HG03378 (cell line): ENCODE measurements around the gene ZNF516.

ENCODE experiments used
- ATAC-seq: cut with Tn5 transposase; IDR thresholded peaks from one replicate; pipeline ENCODE4 v1.9.1; 2021; ENCODE audit warnings: mild to moderate bottlenecking, moderate library complexity; ENCODE audit not compliant: unreplicated experiment

ZNF516 gene

DNA sequence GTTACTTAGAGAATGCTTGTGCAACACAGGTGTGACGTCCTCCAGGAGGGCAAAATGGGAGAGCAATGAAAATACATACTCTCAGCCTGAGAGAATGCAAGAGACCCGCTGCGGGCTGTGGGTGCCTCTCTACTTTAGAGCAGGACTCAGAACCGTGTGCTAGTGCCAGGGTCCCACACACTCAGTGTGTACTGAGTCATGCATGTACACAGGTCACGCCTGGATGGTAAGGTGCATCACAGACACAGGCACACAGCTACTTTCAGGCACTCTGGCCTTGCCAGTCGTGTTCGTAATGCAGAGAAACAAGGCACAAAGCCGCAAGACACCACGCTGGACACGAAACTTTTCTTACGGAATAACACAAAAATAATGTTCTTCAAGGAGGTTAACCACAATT is 125.3 kb downstream of the ZNF516 start:
- ATAC-seq: no peak

DNA sequence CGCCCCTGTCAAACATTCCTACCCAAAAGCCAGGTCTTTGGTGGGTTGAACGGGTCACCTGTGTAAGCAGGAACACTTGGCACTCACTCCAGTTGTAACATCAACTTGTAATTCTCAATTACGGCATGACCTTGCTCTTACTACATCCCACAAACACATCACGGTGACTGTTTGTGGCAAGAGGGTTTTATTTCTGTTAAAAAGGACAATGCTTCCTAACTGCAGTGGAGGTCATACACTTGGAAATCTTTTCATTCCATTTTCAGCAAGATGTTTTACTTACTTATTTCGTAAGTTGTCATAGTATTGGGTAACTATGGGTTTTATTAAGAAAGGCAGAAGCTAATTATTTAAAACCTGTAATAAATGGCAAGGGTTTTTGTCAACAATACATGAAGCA is 126.1 kb downstream of the ZNF516 start:
- ATAC-seq: no peak

DNA sequence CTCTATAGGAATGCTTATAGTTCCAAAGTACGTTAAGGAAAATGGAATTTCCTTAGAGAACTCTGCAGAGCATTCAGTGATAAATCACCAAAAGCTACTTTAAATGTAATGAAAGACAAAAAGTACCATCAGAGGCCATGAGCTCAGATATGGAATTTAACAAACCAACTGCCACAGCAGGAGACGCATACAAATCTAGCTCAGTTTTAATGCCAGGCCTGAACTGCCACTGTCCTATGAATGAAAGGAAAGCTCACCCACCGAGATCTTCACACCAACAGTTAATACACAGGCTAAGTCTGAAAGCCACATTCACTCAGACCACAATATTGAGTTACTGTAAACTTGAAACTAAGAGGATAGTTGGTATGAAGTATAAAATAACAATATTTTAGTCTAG is 126.8 kb downstream of the ZNF516 start:
- ATAC-seq: no peak

- ATAC-seq: no peak
Measured at GRCh38 chr18:76367168-76368125, 127.6 kb downstream of the ZNF516 start.

DNA sequence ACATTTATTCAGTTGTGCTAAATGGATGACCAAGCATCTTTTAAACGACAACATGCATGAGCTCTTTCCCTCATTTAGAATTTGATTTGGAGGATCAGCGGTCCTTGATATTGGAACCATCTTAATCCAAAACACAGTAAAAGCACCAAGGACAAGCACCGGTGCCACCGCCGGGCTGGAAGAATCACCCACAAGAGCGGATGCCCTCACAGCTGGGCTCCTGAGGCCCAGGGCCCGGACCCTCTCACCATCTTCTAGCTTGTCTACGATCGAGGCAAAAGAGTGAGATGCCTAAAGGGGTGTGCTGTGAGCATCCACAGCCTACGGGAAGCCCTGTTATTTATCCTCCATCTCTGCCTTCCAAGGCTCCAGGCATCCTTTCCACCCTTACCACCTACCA is 129.5 kb downstream of the ZNF516 start:
- ATAC-seq: no peak

- ATAC-seq: peak; percentile 57
Measured at GRCh38 chr18:76364282-76365259, 130.5 kb downstream of the ZNF516 start.

DNA sequence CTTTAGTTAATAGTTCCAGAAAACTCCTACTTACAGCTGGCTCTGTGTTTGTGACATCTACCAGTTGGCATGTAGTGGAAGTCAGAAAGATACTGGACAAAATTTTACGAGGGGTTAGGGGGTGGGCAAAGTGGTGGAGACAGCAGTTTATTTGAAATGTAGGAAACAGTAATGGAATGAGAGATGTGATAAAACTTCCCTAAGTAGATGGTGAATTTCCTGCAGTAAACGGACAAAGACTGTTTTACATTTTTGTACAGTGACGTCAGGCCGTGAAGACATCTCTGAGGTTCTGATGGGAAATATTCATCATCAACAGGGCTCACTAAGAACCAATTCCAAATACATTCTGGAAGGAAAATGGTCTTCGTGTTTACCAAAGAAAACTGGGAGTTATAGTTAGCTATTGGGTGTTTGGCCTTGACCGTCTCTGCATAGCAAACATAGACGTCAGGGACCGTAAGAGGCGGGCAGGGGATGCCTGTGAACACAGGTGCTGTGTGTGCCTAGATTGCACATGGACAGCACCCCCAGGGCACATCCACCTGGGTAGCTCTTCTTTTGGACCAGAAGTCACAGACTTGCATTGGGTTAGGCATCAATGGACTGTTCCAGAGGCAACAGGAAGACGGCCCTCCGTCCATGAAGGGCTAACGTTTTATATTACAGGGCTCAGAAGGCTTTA is 131.5 kb downstream of the ZNF516 start:
- ATAC-seq: no peak

- ATAC-seq: no peak
Measured at GRCh38 chr18:76362676-76363075, 132.4 kb downstream of the ZNF516 start.

DNA sequence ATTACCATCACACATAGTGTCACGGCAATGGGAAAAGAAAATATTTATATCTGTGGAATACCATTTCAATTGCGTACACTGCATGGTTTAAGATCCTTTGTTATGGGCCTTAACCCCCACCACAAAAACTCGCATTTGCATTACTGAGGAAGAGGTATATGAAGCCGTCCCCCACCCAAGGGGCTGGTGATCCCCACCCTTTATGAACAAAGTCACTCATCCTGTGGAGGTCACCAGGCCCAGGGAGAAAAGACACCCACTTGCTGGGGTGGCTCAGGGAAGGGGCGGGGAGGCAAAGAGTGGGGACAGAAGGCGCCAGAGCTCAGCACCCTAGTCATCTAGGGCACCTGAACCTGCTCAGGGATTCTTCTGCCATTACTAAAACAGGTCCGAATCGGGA is 133.8 kb downstream of the ZNF516 start:
- no peak for ATAC-seq

GRCh38 chr18:76359909-76360308 is 135.1 kb downstream of the ZNF516 start:
- ATAC-seq: no peak

DNA sequence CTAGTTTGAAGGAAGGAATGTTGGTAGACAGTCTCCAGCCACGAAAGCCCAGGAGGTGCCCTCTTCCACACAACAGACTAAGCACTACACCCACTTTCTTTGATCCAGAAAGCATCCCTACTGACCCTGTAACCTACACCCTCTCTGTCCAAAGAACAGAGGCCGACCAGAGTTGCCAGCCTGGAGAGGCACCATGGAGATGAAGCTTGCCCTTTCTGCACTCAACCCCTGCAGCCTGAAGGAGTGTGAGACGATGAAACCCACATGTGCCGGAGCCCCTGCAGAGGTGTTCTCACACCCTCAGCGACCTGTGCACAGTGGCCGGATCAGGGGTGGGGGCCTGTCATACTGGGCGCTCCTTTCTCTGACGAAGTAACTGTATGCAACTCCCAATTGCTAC is 136.3 kb downstream of the ZNF516 start:
- no peak for ATAC-seq

- ATAC-seq: no peak
Measured at GRCh38 chr18:76357585-76358260, 137.3 kb downstream of the ZNF516 start.

DNA sequence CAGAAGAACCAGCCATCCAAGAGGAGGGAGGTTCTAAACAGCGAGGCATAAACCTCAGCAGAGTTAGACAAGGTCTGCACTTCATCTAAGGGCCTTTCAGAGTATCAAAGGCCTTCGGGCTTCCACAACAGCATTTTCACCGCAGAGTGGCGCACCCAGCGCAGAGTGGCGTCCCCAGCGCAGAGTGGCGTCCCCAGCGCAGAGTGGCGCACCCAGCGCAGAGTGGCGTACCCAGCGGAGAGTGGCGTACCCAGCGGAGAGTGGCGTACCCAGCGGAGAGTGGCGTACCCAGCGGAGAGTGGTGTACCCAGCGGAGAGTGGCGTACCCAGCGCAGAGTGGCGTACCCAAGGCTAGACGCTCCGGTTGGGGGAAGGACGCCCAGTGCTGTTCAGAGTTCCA is 137.9 kb downstream of the ZNF516 start:
- no peak for ATAC-seq

DNA sequence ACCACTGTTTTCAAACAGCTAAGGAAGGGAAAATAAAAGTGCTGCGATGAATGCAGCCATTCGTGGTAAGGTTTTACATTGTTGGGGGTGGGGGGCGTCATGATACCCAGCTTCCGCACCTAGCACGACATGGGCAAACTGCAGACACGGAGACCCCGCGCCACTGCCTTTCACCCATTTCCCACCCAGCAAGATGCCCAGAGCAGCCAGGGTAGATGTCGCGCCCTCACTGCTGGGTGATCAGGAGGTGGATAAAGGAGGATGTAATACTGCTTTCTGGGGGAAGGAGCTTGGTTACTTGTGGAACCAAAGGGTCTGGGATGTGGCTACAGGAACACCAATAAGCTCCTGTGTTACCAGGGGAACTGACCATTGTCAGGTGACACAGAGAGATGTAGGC is 138.4 kb downstream of the ZNF516 start:
- no peak for ATAC-seq

DNA sequence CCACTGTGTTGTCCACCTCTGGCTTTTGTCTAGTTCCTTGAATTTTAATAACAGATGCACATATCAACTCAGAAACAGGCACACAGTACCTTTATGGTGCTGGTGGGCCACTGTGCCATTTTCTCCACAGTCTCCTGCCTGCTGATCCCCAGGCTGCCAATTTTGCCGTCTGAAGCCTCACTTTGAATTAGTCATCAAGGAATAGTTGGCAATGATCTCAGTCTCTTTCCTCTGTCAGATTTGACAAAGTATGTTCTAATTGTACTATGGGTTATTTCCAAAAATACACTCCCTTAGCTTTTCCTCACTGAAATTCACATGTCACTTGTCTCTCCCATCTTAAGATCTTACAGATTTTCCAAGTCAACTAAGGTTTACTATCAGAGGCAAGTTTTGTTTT is 140.7 kb downstream of the ZNF516 start:
- ATAC-seq: no peak

- no peak for ATAC-seq
Measured at GRCh38 chr18:76353500-76353899, 141.5 kb downstream of the ZNF516 start.

DNA sequence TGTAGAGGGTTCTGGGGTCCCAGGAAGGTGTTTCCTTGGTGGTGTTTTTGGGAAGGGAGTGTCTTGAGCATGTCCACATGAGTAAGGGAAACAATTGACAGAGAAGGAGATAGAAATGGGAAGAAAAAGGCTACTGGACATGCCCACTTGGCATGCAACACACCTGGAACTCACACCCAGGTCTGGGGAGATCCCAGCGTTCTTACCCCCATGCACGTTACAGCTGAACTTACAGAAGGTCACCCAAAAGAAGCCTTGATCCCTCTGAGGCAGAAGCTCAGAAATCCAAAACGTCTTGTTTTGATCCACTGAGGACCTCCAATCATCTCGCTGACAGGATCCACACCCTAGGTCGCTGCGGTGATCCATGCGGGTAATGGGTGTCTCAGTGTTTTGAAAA is 142.0 kb downstream of the ZNF516 start:
- ATAC-seq: no peak

DNA sequence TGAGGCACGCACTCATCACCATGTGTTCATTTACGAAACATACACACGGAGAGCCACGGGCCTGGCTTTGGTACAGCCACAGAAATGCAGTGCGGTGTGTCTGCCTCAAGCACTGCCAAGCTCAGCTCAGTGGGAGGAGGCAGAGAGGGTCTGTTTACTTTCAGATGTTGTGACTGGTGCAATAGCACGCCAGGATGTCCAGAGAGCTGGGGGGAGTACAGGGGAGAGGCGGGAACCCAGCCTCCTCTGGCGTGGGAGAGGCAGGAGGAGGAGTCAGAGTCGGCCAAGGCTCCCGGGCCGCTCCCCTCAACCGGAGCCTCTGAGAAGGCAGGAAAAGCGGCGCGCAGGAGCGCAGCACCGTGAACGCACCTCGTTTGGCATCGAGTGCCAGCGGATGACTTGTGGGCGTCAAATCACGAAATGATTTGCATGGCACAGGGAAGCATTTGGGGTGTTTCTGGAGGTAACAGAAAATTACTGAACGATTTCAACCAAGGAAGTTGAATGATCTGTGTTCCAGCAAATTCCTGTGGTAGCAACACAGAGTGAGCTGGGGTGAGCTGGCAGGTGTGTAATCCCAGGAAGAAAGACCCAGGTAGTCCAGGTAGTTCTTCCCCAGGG is 143.0 kb downstream of the ZNF516 start:
- ATAC-seq: no peak

GRCh38 chr18:76350134-76351025 is 144.7 kb downstream of the ZNF516 start:
- no peak for ATAC-seq
